ENCODE results near the gene ARFGEF3. TPM values are rescaled to one million over a fixed set of nuclear protein-coding genes. Genes with fewer than 3 reads are reported as not detected.

The ARFGEF3 gene
- total RNA-seq, 1 donor from 2014 or later: 1.9 TPM

DNA sequence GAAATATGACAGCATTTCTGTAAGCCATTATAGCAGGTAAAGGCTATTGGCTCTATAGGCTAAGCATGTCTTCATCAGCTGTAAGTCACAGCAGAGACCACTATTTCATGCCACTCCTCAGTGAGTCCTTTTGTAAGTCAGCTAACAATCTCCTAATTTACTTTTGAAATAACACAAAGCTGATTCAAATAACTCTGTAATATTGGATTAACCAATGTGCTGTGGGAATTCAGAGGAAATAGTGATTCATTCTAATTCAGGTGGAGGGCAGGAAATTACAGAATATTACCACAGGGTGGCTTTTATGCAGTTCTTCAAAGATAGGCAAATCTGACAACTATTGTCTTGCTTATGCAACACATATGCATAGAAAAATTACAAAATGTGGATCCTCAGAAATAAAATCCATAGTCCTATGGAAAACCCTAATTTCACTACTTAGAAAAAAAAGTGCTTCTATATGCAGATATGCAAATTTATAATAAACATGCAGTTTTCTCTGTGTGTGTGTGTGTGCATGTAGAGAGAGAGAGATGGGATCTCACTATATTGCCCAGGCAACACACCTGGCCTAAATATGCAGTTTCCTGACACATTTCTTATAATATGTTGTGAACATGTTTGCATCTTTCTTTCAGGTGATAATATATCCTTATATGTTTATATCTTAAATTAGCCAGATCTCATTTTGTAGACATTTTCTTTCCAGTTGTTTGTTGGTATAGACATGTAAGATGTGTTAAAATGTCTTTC lies 211.1 kb downstream of the ARFGEF3 start:
- FAIRE-seq (no peak), DNase-seq (ENCODE audit: low read depth) (peak; percentile 12)
- H4K20me1 ChIP-seq (ENCODE audit: insufficient read depth, low read length): no peaks in the 10 kb centered on the region
- H3K4me3 ChIP-seq (ENCODE audit: insufficient read depth, low read depth, low read length): no peak overlapping the region
- Mint-ChIP-seq H3K9me3 (ENCODE audit: unreplicated experiment) (peaks cover 2% of the 10 kb centered on the region), H3K4me1 (ENCODE audit: low read depth, unreplicated experiment) (peaks cover 4% of the 10 kb centered on the region), H3K27ac (ENCODE audit: unreplicated experiment) (no peak overlapping the region), H3K36me3 (ENCODE audit: low read depth, unreplicated experiment) (no peaks in the 10 kb centered on the region), H3K4me3 (ENCODE audit: unreplicated experiment) (no peak overlapping the region), H3K27me3 (ENCODE audit: low read depth, unreplicated experiment) (peaks cover 5% of the 10 kb centered on the region)
- no peaks in the 10 kb centered on the region for H3K36me3 ChIP-seq (ENCODE audit: insufficient read depth, low read length)
- H3K9ac ChIP-seq (ENCODE audit: low read length): no peak overlapping the region
- no peaks in the 10 kb centered on the region for H3K27me3 ChIP-seq (ENCODE audit: insufficient read depth, low read length)
- TF ChIP-seq, protein P1, sequence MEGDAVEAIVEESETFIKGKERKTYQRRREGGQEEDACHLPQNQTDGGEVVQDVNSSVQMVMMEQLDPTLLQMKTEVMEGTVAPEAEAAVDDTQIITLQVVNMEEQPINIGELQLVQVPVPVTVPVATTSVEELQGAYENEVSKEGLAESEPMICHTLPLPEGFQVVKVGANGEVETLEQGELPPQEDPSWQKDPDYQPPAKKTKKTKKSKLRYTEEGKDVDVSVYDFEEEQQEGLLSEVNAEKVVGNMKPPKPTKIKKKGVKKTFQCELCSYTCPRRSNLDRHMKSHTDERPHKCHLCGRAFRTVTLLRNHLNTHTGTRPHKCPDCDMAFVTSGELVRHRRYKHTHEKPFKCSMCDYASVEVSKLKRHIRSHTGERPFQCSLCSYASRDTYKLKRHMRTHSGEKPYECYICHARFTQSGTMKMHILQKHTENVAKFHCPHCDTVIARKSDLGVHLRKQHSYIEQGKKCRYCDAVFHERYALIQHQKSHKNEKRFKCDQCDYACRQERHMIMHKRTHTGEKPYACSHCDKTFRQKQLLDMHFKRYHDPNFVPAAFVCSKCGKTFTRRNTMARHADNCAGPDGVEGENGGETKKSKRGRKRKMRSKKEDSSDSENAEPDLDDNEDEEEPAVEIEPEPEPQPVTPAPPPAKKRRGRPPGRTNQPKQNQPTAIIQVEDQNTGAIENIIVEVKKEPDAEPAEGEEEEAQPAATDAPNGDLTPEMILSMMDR (IDR thresholded peaks at IDR 0.05; ENCODE audit: insufficient read depth, low read depth, low read length): no peak
- no peak for TF ChIP-seq EZH2 (IDR thresholded peaks at IDR 0.05; ENCODE audit: insufficient read depth, low read length)
- H3K79me2 ChIP-seq (ENCODE audit: insufficient read depth, low read length): no peaks in the 10 kb centered on the region
- no peak overlapping the region for H3K4me2 ChIP-seq (ENCODE audit: low read length)
- H3K4me1 ChIP-seq (ENCODE audit: insufficient read depth, low read length): peaks cover 4% of the 10 kb centered on the region
- H3K9me3 ChIP-seq (ENCODE audit: insufficient read depth, low read depth, low read length): no peaks in the 10 kb centered on the region
- H3K27ac ChIP-seq (ENCODE audit: low read depth, low read length): no peak overlapping the region
- no peak overlapping the region for H2AFZ ChIP-seq (ENCODE audit: low read depth, low read length)

DNA sequence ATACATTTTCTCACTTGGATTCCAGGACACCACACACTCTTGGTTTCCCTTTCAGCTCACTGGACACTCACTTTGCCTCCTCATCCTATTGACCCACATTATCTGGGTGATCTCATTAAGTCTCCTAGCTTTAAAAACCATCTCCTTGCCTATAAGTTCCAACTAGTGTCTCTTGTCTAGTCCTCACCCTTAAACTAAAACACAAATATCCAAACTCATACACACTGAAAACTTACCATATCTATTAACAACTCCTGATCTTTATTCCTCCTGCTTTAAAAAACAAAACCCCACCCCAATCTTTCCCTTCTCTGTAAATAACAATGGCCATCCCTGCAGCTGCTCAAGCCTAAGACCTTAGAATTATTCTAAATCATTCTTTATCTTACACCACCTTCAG lies 212.5 kb downstream of the ARFGEF3 start:
- no peaks in the 10 kb centered on the region for H3K27me3 ChIP-seq (ENCODE audit: insufficient read depth, low read length)
- TF ChIP-seq, protein P1 (IDR thresholded peaks at IDR 0.05; ENCODE audit: insufficient read depth, low read depth, low read length): no peak
- TF ChIP-seq EZH2 (IDR thresholded peaks at IDR 0.05; ENCODE audit: insufficient read depth, low read length): no peak
- no peak overlapping the region for H3K27ac Mint-ChIP-seq (ENCODE audit: unreplicated experiment)

DNA sequence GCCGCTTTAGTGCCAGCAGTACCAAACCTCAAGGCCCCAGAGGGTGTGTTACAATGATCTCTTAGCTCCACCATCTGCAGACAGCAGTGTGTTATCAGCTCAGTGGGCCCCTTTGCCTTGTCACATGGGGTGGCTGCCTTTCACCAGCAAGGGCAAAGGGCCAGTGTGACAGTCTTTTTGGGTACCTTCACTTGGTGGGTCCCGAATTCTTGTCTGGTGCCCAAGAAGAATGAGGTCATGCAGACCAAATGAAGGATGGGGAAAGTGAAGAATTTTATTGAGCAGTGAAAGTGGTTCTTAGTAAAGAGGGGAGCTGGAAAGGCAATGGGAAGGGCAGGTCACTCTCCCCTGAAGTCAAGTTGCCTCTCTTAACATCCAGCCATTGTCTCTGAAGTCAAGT lies 213.1 kb downstream of the ARFGEF3 start:
- Mint-ChIP-seq H3K36me3 (ENCODE audit: low read depth, unreplicated experiment) (no peaks in the 10 kb centered on the region), H3K9me3 (ENCODE audit: unreplicated experiment) (peaks cover 2% of the 10 kb centered on the region), H3K4me1 (ENCODE audit: low read depth, unreplicated experiment) (peaks cover 4% of the 10 kb centered on the region), H3K27ac (ENCODE audit: unreplicated experiment) (no peak overlapping the region), H3K27me3 (ENCODE audit: low read depth, unreplicated experiment) (peaks cover 6% of the 10 kb centered on the region), H3K4me3 (ENCODE audit: unreplicated experiment) (no peak overlapping the region)
- H4K20me1 ChIP-seq (ENCODE audit: insufficient read depth, low read length): no peaks in the 10 kb centered on the region
- H3K36me3 ChIP-seq (ENCODE audit: insufficient read depth, low read length): no peaks in the 10 kb centered on the region
- no peak for DNase-seq (ENCODE audit: low read depth)
- TF ChIP-seq, protein P1 (IDR thresholded peaks at IDR 0.05; ENCODE audit: insufficient read depth, low read depth, low read length): no peak
- TF ChIP-seq EZH2 (IDR thresholded peaks at IDR 0.05; ENCODE audit: insufficient read depth, low read length): no peak
- H3K9me3 ChIP-seq (ENCODE audit: insufficient read depth, low read depth, low read length): no peaks in the 10 kb centered on the region
- peaks cover 4% of the 10 kb centered on the region for H3K4me1 ChIP-seq (ENCODE audit: insufficient read depth, low read length)
- no peak overlapping the region for H2AFZ ChIP-seq (ENCODE audit: low read depth, low read length)
- H3K4me3 ChIP-seq (ENCODE audit: insufficient read depth, low read depth, low read length): no peak overlapping the region
- no peak for FAIRE-seq
- H3K27ac ChIP-seq (ENCODE audit: low read depth, low read length): no peak overlapping the region
- no peaks in the 10 kb centered on the region for H3K79me2 ChIP-seq (ENCODE audit: insufficient read depth, low read length)
- H3K9ac ChIP-seq (ENCODE audit: low read length): no peak overlapping the region
- H3K4me2 ChIP-seq (ENCODE audit: low read length): no peak overlapping the region
- no peaks in the 10 kb centered on the region for H3K27me3 ChIP-seq (ENCODE audit: insufficient read depth, low read length)

More for the DNA sequence above, 212.5 kb downstream of the ARFGEF3 start:
- Mint-ChIP-seq H3K9me3 (ENCODE audit: unreplicated experiment) (peaks cover 2% of the 10 kb centered on the region), H3K4me1 (ENCODE audit: low read depth, unreplicated experiment) (peaks cover 4% of the 10 kb centered on the region), H3K36me3 (ENCODE audit: low read depth, unreplicated experiment) (no peaks in the 10 kb centered on the region), H3K4me3 (ENCODE audit: unreplicated experiment) (no peak overlapping the region), H3K27me3 (ENCODE audit: low read depth, unreplicated experiment) (peaks cover 6% of the 10 kb centered on the region)
- Histone ChIP-seq H4K20me1 (ENCODE audit: insufficient read depth, low read length) (no peaks in the 10 kb centered on the region), H3K9me3 (ENCODE audit: insufficient read depth, low read depth, low read length) (no peaks in the 10 kb centered on the region), H3K4me1 (ENCODE audit: insufficient read depth, low read length) (peaks cover 4% of the 10 kb centered on the region), H3K27ac (ENCODE audit: low read depth, low read length) (no peak overlapping the region), H3K36me3 (ENCODE audit: insufficient read depth, low read length) (no peaks in the 10 kb centered on the region), H3K4me3 (ENCODE audit: insufficient read depth, low read depth, low read length) (no peak overlapping the region), H2AFZ (ENCODE audit: low read depth, low read length) (no peak overlapping the region), H3K9ac (ENCODE audit: low read length) (no peak overlapping the region), H3K79me2 (ENCODE audit: insufficient read depth, low read length) (no peaks in the 10 kb centered on the region), H3K4me2 (ENCODE audit: low read length) (no peak overlapping the region)
- FAIRE-seq (no peak), DNase-seq (ENCODE audit: low read depth) (no peak)

Measured in astrocyte (in vitro differentiated cells and primary cell).